Muscle layer of duodenum (tissue), 2 donors: ENCODE results near the gene LENG9.
A peak's percentile ranks its signal among the peaks of the same experiment; 100 is the strongest.
"Not testable (repeated sequence)": the region's sequence is repeated elsewhere in the genome, so short reads cannot be mapped to it uniquely, and the experiment has no call there.

ENCODE experiments used
- H3K27ac ChIP-seq: one replicate; pipeline ENCODE4 v1.7.0; 2013; ENCODE audit warnings: mild to moderate bottlenecking, low read length
- H3K27me3 ChIP-seq: one replicate; pipeline ENCODE4 v1.7.0; 2013; ENCODE audit warnings: low read depth, mild to moderate bottlenecking, control low read depth, low read length
- H3K36me3 ChIP-seq, 2 donors: one replicate each; pipeline ENCODE4 v1.7.0; 2013; ENCODE audit warnings: low read length in 2 of 2, control low read depth in 1 of 2, mild to moderate bottlenecking in 1 of 2; ENCODE audit not compliant: insufficient read depth in 2 of 2, control insufficient read depth in 1 of 2
- H3K4me1 ChIP-seq, 2 donors: one replicate each; pipeline ENCODE4 v1.7.0; 2013; ENCODE audit warnings: low read length in 2 of 2, mild to moderate bottlenecking in 2 of 2, control low read depth in 1 of 2, moderate library complexity in 1 of 2; ENCODE audit not compliant: insufficient read depth in 2 of 2, control insufficient read depth in 1 of 2
- H3K4me3 ChIP-seq, 2 donors: one replicate each; pipeline ENCODE4 v1.7.0; 2013; ENCODE audit warnings: low read length in 2 of 2, low read depth in 1 of 2, mild to moderate bottlenecking in 1 of 2
- H3K9me3 ChIP-seq, 2 donors: one replicate each; pipeline ENCODE4 v1.7.0; 2013; ENCODE audit warnings: low read length in 2 of 2, control low read depth in 1 of 2, mild to moderate bottlenecking in 1 of 2; ENCODE audit not compliant: control insufficient read depth in 1 of 2
- donor health status: healthy.

The LENG9 gene

GRCh38 chr19:54475706-54476105, 12.1 kb upstream of the LENG9 start:
- H3K27ac ChIP-seq: no peak overlapping the region
- peaks cover 2 to 7% of the 10 kb centered on the region in 2 donors for H3K4me1 ChIP-seq
- H3K4me3 ChIP-seq: no peak overlapping the region
- H3K36me3 ChIP-seq: no peaks in the 10 kb centered on the region
- H3K27me3 ChIP-seq: no peaks in the 10 kb centered on the region
- no peaks in the 10 kb centered on the region for H3K9me3 ChIP-seq

GRCh38 chr19:54473892-54474372, 10.4 kb upstream of the LENG9 start:
- peak overlapping the region in 1 of 2 donors; percentile 43 for H3K4me3 ChIP-seq
- H3K36me3 ChIP-seq: no peaks in the 10 kb centered on the region
- no peaks in the 10 kb centered on the region for H3K9me3 ChIP-seq
- peak overlapping the region; percentile 77 for H3K27ac ChIP-seq
- H3K4me1 ChIP-seq: peaks cover 7 to 11% of the 10 kb centered on the region in 2 donors
- no peaks in the 10 kb centered on the region for H3K27me3 ChIP-seq

GRCh38 chr19:54473071-54473891, 9.7 kb upstream of the LENG9 start, which contains the start of gene CDC42EP5:
CDC42EP5 (minus strand) TSS chr19:54473296; CDS start chr19:54465547, 7,749 bp downstream.
- peak within 1 kb of the TSS; percentile 77 for H3K27ac ChIP-seq
- H3K36me3 ChIP-seq: no peaks in the 10 kb centered on the region
- no peaks in the 10 kb centered on the region for H3K27me3 ChIP-seq
- no peaks in the 10 kb centered on the region for H3K9me3 ChIP-seq
- H3K4me3 ChIP-seq: peak within 1 kb of the TSS; percentile 43 to 44
- peaks cover 7 to 11% of the 10 kb centered on the region in 2 donors for H3K4me1 ChIP-seq

GRCh38 chr19:54470991-54471782, 7.6 kb upstream of the LENG9 start:
- Histone ChIP-seq H3K27me3 (no peaks in the 10 kb centered on the region), H3K4me1 (peaks cover 7 to 11% of the 10 kb centered on the region in 2 donors), H3K27ac (peak overlapping the region; percentile 85), H3K4me3 (peak overlapping the region; percentile 48 to 61), H3K36me3 (no peaks in the 10 kb centered on the region), H3K9me3 (no peaks in the 10 kb centered on the region)

GRCh38 chr19:54470276-54470887, 6.8 kb upstream of the LENG9 start:
- Histone ChIP-seq H3K4me3 (peak overlapping the region; percentile 48 to 61), H3K36me3 (no peaks in the 10 kb centered on the region), H3K27ac (peak overlapping the region; percentile 85), H3K27me3 (no peaks in the 10 kb centered on the region), H3K9me3 (no peaks in the 10 kb centered on the region), H3K4me1 (peaks cover 7 to 11% of the 10 kb centered on the region in 2 donors)

GRCh38 chr19:54469496-54469934, 5.9 kb upstream of the LENG9 start:
- Histone ChIP-seq H3K27me3 (no peaks in the 10 kb centered on the region), H3K9me3 (no peaks in the 10 kb centered on the region), H3K4me3 (peak overlapping the region in 1 of 2 donors; percentile 23), H3K4me1 (peaks cover 7 to 11% of the 10 kb centered on the region in 2 donors), H3K36me3 (no peaks in the 10 kb centered on the region), H3K27ac (peak overlapping the region; percentile 85)

GRCh38 chr19:54466110-54466480, 2.5 kb upstream of the LENG9 start:
- H3K9me3 ChIP-seq, H3K27me3 ChIP-seq, H3K27ac ChIP-seq, H3K4me3 ChIP-seq: not testable (repeated sequence)
- Histone ChIP-seq H3K4me1 (peaks cover 11 to 33% of the 10 kb centered on the region in 2 donors), H3K36me3 (peaks cover 0 to 11% of the 10 kb centered on the region in 2 donors)

- no peaks in the 10 kb centered on the region for H3K27me3 ChIP-seq
- H3K36me3 ChIP-seq: peaks cover 0 to 16% of the 10 kb centered on the region in 2 donors
- H3K9me3 ChIP-seq: no peaks in the 10 kb centered on the region
- H3K4me3 ChIP-seq: no peak overlapping the region
- peaks cover 8 to 29% of the 10 kb centered on the region in 2 donors for H3K4me1 ChIP-seq
- H3K27ac ChIP-seq: no peak overlapping the region
These were observed 2.0 kb upstream of the LENG9 start for GRCh38 chr19:54465426-54466109.

- Histone ChIP-seq H3K36me3 (peaks cover 4 to 22% of the 10 kb centered on the region in 2 donors), H3K27me3 (no peaks in the 10 kb centered on the region), H3K4me1 (peaks cover 4 to 33% of the 10 kb centered on the region in 2 donors), H3K4me3 (peak overlapping the region; percentile 60 to 69), H3K9me3 (no peaks in the 10 kb centered on the region), H3K27ac (peak overlapping the region; percentile 77)
These were observed 1.2 kb upstream of the LENG9 start for GRCh38 chr19:54464630-54465425.

- Histone ChIP-seq H3K36me3 (peaks cover 11 to 29% of the 10 kb centered on the region in 2 donors), H3K9me3 (no peaks in the 10 kb centered on the region), H3K27me3 (no peaks in the 10 kb centered on the region), H3K27ac (peak overlapping the region; percentile 77), H3K4me3 (peak overlapping the region; percentile 60 to 69), H3K4me1 (peaks cover 4 to 33% of the 10 kb centered on the region in 2 donors)
These were observed 559 bp upstream of the LENG9 start for GRCh38 chr19:54464044-54464629.
